ENCODE results near the gene WDR70.
"Not testable (repeated sequence)": the region's sequence is repeated elsewhere in the genome, so short reads cannot be mapped to it uniquely, and the experiment has no call there.

The WDR70 gene

DNA sequence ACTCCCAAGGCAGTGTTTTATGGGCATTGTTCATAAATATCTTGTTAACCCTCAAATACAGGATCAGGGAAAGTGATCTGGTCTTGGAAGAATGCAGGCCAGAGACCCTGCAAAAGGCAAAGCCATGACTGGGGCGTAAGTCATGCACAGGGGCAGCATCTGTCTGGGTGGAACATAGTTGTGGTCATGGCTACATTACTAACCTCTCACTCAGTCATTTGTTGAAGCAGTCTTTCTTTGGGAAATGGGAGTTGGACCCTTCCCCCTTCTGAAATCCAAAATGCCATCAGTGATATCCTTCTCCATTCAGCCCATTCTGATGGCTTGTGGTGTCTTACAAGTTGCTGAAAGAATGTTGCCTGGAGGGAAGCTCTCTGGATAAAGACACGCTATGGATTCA, 392.6 kb downstream of the WDR70 start:
- no peak for DNase-seq

DNA sequence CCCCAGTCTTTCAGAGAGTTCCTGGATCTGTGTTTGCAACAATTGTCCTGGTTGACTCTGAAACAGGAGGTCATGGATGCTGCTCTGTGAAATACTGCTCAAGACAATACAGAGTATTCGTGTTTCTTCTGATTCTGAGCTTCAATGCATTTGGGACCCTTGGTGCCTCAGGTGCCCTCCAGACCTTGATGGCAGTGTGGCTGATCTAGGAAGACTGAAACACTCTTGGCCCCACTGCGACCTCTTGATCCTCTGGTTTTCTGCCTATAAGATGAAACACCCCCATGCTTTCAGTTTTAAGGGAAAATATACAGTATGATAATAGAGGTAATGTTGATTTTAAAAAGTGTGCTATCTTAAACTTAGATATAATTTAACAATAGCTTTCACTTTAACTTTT, 393.1 kb downstream of the WDR70 start:
- no peak for DNase-seq

DNA sequence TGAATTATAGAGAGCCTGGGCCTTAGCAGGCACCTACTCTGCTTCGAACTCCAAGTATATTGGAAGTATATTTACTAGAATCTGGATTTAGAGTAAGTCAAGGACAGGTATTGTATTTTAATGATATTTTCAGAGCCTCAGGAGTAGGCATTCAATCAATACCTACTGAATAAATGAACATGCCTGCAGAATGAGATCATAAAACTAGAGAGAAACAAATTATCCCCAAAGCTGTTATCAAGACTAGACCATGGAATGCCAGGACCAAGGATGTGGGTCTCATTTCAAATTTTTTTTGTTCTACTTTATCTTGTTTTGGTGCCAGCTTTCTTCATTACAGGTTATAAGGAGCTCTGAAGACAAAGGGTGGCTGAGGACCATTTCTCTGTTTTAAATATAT, 394.7 kb downstream of the WDR70 start:
- no peak for DNase-seq

DNA sequence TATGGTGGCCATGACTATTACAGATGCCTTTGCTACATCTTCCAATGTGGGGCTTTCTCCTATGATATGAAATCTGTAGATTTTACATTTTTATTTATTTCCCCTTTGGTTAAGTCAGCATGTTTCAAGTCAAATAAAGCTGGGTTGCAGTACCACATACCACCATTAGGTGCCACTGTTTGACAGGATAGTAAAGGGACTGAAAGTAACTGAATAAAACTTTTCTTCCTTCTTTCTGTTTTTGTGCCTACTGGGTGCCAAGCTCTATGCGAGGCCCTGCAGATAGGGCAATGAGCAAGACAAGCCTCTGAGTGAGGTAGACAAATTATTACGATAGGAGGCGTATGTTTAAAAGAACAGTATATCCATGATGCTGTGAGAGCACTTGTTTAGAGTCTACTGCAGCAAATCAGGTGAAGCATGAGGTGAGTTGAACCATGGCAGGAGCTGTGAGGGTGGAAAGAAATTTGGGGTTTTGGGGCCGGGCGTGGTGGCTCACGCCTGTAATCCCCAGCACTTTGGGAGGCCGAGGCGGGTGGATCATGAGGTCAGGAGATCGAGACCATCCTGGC, 395.9 kb downstream of the WDR70 start:
- DNase-seq: no peak

DNA sequence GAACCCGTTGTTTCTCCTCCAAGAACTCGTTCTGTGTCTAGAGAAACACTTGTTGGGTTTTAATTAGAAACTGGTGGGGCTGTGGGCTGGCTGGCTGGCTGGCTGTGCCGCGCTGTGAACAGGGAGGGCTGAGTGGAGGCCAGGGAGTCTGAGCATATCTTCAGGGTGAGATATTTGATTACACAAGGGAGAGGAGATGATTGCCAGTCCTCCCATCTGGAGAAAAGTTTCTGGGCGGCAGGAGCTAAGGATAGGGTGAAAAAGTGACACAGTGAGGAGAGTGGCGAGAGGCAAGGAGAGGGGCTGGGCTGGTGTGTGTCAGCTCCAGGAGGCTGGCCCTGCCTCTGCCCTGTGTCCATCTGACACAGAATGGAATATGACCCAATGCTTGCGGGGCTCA, 397.7 kb downstream of the WDR70 start:
- DNase-seq: no peak

DNA sequence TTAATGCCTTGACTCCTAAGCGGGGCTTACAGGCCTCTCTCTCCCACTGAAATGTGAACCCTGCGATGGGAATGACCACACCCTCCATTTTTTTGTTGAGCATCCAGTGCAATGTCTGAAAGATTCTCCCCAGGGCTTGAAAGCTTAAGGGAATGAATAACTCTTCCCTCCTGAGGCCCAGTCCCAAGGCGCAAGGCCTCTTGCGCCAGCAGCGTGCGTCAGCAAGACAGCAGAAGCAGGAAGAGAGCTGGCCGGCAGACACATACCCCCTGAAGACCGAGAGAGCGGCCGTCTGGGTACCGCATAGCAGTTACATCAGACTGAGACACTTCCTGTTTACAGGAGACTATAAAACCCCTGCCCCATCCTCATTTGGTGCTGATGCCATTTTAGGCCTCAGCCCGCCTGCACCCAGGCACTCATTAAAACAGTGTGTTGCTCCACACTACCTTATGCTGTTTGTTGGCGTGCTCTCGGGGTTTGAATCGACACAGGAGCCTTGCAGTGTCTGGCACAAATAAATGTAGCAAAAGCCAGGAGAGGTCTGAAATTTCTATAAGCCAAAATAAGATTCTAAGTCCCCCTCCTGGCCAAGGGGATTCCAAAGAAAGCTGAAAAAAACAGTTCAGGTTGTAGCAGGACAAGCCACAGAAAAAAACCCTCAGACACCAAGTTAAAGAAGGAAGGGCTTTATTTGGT, 398.5 kb downstream of the WDR70 start:
- DNase-seq: no peak

DNA sequence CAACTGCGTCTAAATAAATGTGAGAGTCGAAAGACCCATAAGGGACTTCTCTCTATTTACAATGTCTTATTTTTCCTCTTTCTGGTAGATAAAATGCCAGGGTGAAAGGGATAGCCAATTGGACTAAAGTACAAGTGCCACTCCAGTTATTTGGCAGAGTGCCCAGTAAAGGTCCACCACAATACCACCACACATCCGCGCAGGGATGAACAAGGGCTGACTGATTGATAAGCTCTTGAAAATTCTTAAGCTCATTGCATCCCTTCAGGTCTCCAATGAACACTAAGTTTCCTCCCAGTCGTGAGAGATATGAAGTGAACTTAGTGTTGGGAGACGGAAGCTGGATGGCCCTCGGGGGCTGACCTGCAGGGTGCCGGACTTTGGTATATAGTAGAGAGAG, 402.3 kb downstream of the WDR70 start:
- DNase-seq: peak; percentile 5

DNA sequence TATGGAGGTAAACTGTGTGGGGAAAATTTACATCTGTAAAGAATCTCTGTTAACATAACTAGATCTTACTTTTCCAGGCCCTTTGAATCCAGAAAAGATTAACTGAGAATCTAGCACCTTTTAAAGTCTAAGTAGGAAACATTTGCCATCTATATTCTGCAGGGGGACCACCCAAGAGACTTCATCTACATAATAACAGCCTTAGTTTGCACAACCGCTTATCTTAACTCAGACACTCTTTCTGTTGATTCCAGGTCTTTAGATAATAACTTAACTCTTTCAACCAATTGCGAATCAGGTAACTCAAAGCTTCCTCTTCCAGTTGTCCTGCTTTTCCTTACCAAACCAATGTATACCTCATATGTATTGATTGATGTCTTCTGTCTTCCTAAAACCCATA, 407.3 kb downstream of the WDR70 start:
- no peak for DNase-seq

DNA sequence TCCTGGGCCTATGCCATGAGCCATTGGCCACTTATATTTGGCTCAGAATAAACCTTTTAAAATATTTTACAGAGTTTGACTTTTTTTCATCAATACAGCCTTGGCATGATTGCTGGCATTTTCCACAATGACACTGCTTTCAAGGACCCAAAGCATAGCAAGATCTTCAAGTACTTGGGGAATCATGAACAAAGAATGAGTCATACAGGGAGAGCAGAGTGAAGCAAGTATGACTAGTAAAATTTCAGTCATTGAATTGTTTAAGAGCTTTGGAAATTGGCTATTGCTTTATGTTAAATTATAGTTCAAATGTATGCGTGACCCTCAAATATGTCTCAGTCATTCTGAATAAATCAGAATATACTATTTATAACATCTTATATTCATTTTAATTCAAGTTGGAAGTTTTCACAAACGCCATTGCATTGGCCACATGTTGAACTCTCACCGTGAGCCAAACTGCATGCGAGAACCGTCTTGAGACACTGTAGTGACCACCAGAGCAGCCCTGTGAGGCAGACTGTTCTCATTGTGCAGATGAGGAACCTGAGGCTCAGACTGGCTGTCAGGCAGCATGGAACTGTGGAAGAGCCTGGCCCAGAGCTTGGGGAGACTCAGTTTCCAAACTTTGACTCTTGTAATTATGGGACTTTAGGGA, 407.9 kb downstream of the WDR70 start:
- DNase-seq: no peak

DNA sequence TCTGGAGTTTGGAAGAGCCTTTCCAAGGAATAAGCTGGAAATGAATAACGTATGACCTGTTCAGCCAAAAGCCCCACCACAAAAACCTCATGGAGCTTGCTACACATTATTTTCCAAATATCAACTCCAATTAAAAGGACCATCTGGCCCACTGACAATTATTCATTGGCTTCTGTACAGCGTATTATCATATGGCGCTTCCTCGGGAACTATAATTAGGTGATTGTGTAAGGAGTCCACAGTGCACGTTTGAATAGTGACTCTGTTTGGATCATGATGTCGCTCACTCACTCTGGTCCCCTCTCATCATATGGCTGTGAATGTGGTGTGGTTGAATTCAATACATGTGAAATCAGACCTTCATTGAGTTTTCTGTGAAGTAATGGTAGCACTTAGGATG, 408.6 kb downstream of the WDR70 start:
- no peak for DNase-seq

DNA sequence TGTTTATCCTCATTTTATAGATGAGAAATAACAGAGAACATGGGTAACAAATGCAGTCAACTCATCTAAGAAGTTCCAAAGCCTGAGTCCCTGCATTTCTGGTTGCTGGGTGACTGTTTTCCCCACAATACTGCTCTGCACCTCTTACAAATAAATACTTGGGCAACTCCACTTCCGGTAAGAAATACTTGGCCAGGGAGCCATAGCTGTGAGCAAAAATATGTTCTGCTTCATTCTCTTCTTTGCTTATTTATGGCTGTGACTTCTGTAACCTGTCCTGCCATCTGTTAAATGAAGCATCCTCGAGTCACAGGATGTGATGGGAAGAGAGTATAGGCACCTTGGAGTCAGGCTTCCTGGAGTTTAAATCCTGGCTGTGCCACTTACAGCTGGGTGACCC, 410.9 kb downstream of the WDR70 start:
- no peak for DNase-seq

DNA sequence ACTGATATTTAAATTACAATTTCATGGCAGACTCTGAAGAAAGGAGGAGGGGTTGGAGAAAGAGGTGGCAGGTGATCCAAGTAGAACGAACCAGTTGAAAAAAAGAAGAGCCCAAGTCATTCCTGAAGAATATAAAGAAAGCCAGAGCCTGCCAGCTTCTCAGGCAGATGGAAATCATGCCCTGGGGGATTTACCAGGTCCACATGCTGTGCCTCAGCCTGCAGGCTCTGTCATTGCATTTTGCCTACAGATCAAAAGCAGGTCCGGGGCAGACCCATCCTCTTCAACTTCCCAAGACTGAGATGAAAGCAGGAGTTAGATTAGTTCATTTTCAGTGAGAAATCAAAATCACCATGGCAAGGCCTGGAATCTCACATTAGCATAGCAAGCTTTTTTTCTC, 412.2 kb downstream of the WDR70 start:
- DNase-seq: no peak

DNA sequence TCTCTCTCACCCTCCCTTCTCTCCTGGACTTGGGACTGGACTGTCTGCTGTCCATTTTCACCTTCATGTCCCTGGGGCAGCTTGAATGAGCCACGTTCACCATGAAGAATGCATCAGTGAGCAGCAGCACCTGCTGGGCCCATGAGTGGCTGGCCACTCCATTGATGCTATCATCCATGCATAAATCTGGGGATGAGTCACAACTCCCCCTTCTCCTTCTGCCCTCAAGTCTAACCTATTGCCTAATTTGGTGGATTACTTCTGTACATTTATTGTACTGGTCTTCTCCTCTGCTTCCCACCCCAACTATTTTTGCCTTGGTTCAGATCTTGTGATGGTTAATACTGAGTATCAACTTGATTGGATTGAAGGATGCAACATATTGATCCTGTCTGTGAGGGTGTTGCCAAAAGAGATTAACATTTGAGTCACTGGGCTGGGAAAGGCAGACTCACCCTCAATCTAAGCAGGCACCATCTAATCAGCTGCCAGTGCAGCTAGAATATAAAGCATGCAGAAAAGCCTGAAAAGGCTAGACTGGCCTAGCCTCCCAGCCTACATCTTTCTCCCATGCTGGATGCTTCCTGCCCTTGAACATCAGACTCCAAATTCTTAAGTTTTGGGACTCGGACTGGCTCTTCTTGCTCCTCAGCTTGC, 414.0 kb downstream of the WDR70 start:
- no peak for DNase-seq

DNA sequence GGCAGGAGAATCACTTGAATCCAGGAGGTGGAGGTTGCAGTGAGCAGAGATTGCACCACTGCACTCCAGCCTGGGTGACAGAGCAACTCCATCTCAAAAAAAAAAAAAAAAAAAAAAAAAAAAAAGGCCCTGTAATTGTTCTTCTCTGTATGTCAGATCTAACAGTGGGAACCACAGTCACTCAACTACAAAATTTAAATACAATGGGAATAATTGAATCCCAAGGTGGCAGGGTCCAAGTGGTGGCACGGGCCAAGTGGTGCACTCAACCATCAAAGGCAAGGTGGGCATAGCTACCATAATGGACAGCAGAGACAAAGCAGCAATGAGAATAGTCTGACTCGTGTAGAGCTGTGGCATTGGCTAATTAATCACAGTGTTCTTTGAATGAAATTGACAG, 416.2 kb downstream of the WDR70 start:
- DNase-seq: not testable (repeated sequence)

DNA sequence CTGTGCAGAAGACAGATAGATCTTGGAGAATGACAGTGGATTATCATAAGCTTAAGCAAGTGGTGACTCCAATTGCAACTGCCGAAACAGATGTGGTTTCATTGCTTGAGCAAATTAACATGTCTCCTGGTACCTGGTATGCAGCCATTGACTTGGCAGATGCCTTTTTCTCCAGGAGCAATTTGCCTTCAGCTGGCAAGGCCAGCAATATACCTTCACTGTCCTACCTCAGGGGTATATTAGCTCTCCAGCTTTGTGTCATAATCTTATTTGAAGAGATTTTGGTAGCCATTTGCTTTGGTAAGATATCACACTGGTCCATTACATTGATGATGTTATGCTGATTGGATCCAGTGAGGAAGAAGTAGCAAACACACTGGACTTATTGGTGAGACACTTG, 417.3 kb downstream of the WDR70 start:
- DNase-seq: not testable (repeated sequence)

DNA sequence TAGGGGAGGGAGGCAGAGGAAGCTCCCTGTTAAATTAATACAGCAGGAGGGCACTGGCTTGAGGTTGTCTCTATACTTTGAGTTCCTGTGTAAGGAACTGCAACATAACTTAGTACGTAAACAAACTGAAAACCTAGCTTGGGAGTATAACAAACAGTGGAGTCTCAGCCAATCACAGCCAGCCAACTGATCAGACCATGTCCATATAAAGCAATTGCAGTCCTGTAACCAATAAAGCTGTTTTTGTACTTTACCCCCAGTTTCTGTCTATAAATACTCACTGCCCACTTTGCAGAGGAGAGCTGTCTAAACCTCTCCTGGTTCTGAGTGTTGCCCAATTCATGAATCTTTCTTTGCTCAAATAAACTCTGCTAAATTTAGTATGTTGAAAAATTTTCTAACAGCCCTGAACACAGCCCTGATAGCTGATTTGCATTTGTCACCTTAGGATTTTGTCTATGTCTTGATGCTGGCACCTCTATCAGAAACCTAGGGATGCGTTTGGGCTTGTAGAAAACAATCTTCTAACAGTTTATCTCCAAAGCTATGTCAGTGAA, 420.8 kb downstream of the WDR70 start:
- DNase-seq: no peak

DNA sequence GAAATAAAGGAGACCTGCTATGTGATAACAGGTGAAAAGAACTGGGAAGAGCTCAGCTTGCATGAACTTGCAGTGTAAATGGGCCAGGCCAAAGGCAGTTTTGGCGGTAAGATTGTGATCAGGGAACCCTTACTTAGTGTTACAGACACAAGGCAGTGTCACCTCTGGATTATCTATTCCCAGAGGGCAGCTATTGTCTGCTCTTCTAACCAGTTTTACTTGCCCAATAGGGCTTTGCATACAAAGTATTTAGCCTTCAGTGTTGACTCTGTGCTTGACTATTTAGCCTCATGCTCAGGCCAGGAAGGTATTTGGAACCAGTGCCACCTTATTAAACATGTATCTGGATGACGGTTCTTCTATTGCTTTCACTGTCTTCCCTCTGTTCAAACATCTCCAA, 422.4 kb downstream of the WDR70 start:
- DNase-seq: no peak

All from DMS79 (cell line).